ENCODE measurements around the gene MAD1L1. TPM values are rescaled to one million over a fixed set of nuclear protein-coding genes. Genes with fewer than 3 reads are reported as not detected.

MAD1L1 gene
- total and polyA plus RNA-seq, 2 of the 4 experiments (the other 2 are of a cell fraction) = 29.0 to 40.9 TPM

GRCh38 chr7:2175514-2175913, 57.2 kb downstream of the MAD1L1 start:
- ChIA-PET POLR2A (ENCODE audit: unreplicated experiment) (no interaction called here), CTCF (interaction anchor here (0.7 kb wide), 1 partner anchor 169 kb away, joined by 4 read pairs; no protein-coding TSS in a partner anchor)
- WGBS, 2 experiments (ENCODE audit: extremely low coverage in 2 of 2, insufficient read length in 1 of 2) = no CpG with 5 or more reads among the region's 2 CpGs
- Histone ChIP-seq H3K4me2 (ENCODE audit: low read depth, low read length) (no peak overlapping the region), H2BK20ac (ENCODE audit: low read depth, low read length) (no peak overlapping the region), H3K18ac (ENCODE audit: low read depth, low read length) (no peak overlapping the region), H4K20me1 (ENCODE audit: insufficient read depth, low read length) (peaks cover 36% of the 10 kb centered on the region), H3K23ac (ENCODE audit: low read depth, low read length) (no peak overlapping the region), H3K9me3 (ENCODE audit: control insufficient read depth, insufficient read depth, low read length) (no peaks in the 10 kb centered on the region), H2BK15ac (ENCODE audit: low read depth, low read length) (no peak overlapping the region), H3K36me3 (ENCODE audit: control insufficient read depth, insufficient read depth, low read length) (peaks cover 5% of the 10 kb centered on the region; the same call in 1 of the 2 replicates), H3K79me1 (ENCODE audit: low read depth in 1 of 2, low read length in 2 of 2) (peaks cover 8 to 39% of the 10 kb centered on the region in 2 experiments; a peak in 3 of 4 replicates), H2BK120ac (ENCODE audit: low read depth, low read length) (no peak overlapping the region), H3K4ac (ENCODE audit: low read depth, low read length) (no peak overlapping the region), H2AFZ (replicated peaks; ENCODE audit: low read length, poor library complexity) (no peak overlapping the region), H3K27ac (ENCODE audit: insufficient read depth, low read length) (no peak overlapping the region), H3K9ac (ENCODE audit: low read depth, low read length) (no peak overlapping the region), H4K91ac (ENCODE audit: insufficient read depth, low read depth, low read length) (no peak overlapping the region), H2AK5ac (ENCODE audit: low read depth, low read length) (no peak overlapping the region), H4K8ac (ENCODE audit: low read depth in 2 of 2, low read length in 2 of 2) (peak overlapping the region in 1 of 2 experiments; percentile 76; a peak in 2 of 4 replicates), H4K5ac (ENCODE audit: low read depth, low read length) (no peak overlapping the region), H3K9me1 (ENCODE audit: insufficient read depth, low read length) (peaks cover 34% of the 10 kb centered on the region), H3K4me3 (ENCODE audit: insufficient read depth, low read depth, low read length) (no peak overlapping the region), H2AK9ac (replicated peaks; ENCODE audit: low read depth, low read length, poor library complexity) (no peak overlapping the region), H3K4me1 (ENCODE audit: control insufficient read depth, insufficient read depth, low read length) (peaks cover 24% of the 10 kb centered on the region), H2BK5ac (ENCODE audit: low read depth, low read length, poor library complexity, severe bottlenecking) (no peak overlapping the region), H3K27me3 (ENCODE audit: control insufficient read depth, insufficient read depth, low read length) (no peaks in the 10 kb centered on the region; the same call in 1 of the 2 replicates), H3K56ac (ENCODE audit: extremely low read depth, insufficient read depth, low read length) (no peak overlapping the region), H3K14ac (replicated peaks; ENCODE audit: low read depth, low read length) (no peak overlapping the region)
- in situ Hi-C loops (cut with MboI; ENCODE audit: low sequenced_read_pairs) (no loop called here), intact Hi-C loops (cut with micrococcal nuclease) (no loop called here), dilution Hi-C loops (cut with HindIII; ENCODE audit: low sequenced_read_pairs, unreplicated experiment) (no loop called here)
- no peak for TF ChIP-seq CEBPB (IDR thresholded peaks at IDR 0.05; ENCODE audit: low read depth, low read length)
- no peak for TF ChIP-seq RAD21 (IDR thresholded peaks at IDR 0.05; ENCODE audit: low read length)
- peak; percentile 64; the same call in 1 of the 2 replicates for TF ChIP-seq MXI1 (IDR thresholded peaks at IDR 0.05; ENCODE audit: borderline replicate concordance, low read depth, low read length)
- no peak for TF ChIP-seq BHLHE40 (IDR thresholded peaks at IDR 0.05; ENCODE audit: low read depth, low read length)
- TF ChIP-seq MAFK (IDR thresholded peaks at IDR 0.05; ENCODE audit: low read depth, low read length) = no peak
- TF ChIP-seq FOS (IDR thresholded peaks at IDR 0.05; ENCODE audit: low read depth, low read length) = no peak
- TF ChIP-seq SMC3 (IDR thresholded peaks at IDR 0.05; ENCODE audit: low read depth, low read length) = no peak
- peak; percentile 34; the same call in 1 of the 2 replicates for TF ChIP-seq USF2 (IDR thresholded peaks at IDR 0.05; ENCODE audit: low read depth, low read length)
- no peak for TF ChIP-seq RCOR1 (IDR thresholded peaks at IDR 0.05; ENCODE audit: insufficient replicate concordance, low read length)
- peak; percentile 71; the same call in 1 of the 2 replicates for TF ChIP-seq MAZ (IDR thresholded peaks at IDR 0.05; ENCODE audit: borderline replicate concordance, low read depth, low read length)
- TF ChIP-seq, protein P1, sequence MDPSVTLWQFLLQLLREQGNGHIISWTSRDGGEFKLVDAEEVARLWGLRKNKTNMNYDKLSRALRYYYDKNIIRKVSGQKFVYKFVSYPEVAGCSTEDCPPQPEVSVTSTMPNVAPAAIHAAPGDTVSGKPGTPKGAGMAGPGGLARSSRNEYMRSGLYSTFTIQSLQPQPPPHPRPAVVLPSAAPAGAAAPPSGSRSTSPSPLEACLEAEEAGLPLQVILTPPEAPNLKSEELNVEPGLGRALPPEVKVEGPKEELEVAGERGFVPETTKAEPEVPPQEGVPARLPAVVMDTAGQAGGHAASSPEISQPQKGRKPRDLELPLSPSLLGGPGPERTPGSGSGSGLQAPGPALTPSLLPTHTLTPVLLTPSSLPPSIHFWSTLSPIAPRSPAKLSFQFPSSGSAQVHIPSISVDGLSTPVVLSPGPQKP (IDR thresholded peaks at IDR 0.05; ENCODE audit: borderline replicate concordance, low read depth, low read length) = no peak
- no peak for TF ChIP-seq NFE2L2 (IDR thresholded peaks at IDR 0.05; ENCODE audit: low read depth, low read length)
- TF ChIP-seq POLR2A (IDR thresholded peaks at IDR 0.05; ENCODE audit: low read depth, low read length) = no peak
- DNase-seq (peak; percentile 97), ATAC-seq (ENCODE audit: low read depth) (peak; percentile 90)
- no TSS peak for BruUV-seq (replicated peaks)
